H1 (cell line): ENCODE measurements around the gene PTPN3. TPM values are rescaled to one million over a fixed set of nuclear protein-coding genes. Genes with fewer than 3 reads are reported as not detected.

Source experiments
- CTCF ChIA-PET: fragments of 300-600 bp; sonication (Branson Sonifier 250); formaldehyde crosslinking; loops from one replicate; lab custom pipeline; 2021; ENCODE audit not compliant: partially characterized antibody; lab: Charles Lee
- POLR2A ChIA-PET: fragments of 300-600 bp; sonication (Branson Sonifier 250); formaldehyde crosslinking; loops from one replicate; lab custom pipeline; 2021; ENCODE audit warnings: inconsistent platforms; ENCODE audit not compliant: partially characterized antibody; lab: Charles Lee
- DNase-seq, 2 experiments: peaks; one replicate each; pipeline versions ENCODE4 v3.0.0 to v3.0.0-alpha.2; 2010 to 2022; ENCODE audit warnings: low spot score in 2 of 2, low read depth in 1 of 2, mixed read lengths in 1 of 2
- FAIRE-seq: peaks from 2 replicates; lab custom pipeline; 2011; peaks lifted over from hg19 to GRCh38; lab: Jason Lieb, UNC
- H2AFZ ChIP-seq: 2 replicates; pipeline ENCODE4 v1.8.1; 2012; ENCODE audit warnings: low read length, inconsistent platforms
- H2AK5ac ChIP-seq: 2 replicates; pipeline ENCODE4 v1.6.1; 2013; ENCODE audit warnings: low read depth, low read length
- H2BK120ac ChIP-seq: replicated peaks from 2 replicates; pipeline ENCODE3; 2013; ENCODE audit warnings: low read depth, low read length, inconsistent platforms
- H2BK12ac ChIP-seq: 2 replicates; pipeline ENCODE4 v1.6.1; 2013; ENCODE audit warnings: low read depth, low read length
- H2BK15ac ChIP-seq: 2 replicates; pipeline ENCODE4 v1.6.1; 2013; ENCODE audit warnings: low read length
- H2BK20ac ChIP-seq: 2 replicates; pipeline ENCODE4 v1.6.1; 2013; ENCODE audit warnings: low read length
- H2BK5ac ChIP-seq: 2 replicates; pipeline ENCODE4 v1.6.1; 2013; ENCODE audit warnings: low read depth, low read length
- H3K14ac ChIP-seq: 2 replicates; pipeline ENCODE4 v1.6.1; 2013; ENCODE audit warnings: inconsistent platforms; ENCODE audit not compliant: insufficient read length
- H3K18ac ChIP-seq: 2 replicates; pipeline ENCODE4 v1.6.1; 2013; ENCODE audit warnings: low read length; ENCODE audit errors: extremely low read depth
- H3K23ac ChIP-seq: 2 replicates; pipeline ENCODE4 v1.6.1; 2013; ENCODE audit warnings: inconsistent platforms; ENCODE audit not compliant: insufficient read length
- H3K23me2 ChIP-seq: 2 replicates; pipeline ENCODE4 v1.6.1; 2013; ENCODE audit warnings: low read depth, low read length
- H3K27ac ChIP-seq: 2 replicates; pipeline ENCODE4 v1.6.1; 2011; ENCODE audit warnings: low read depth, low read length, inconsistent platforms
- H3K27me3 ChIP-seq, 4 experiments: replicated peaks in 1 of 4; 1 replicate in 1 of 4; 2 replicates in 3 of 4; pipeline versions ENCODE4 v1.6.1 to v1.8.1; 2011 to 2013; ENCODE audit warnings: low read length in 3 of 4, mild to moderate bottlenecking in 3 of 4, inconsistent platforms in 2 of 4, mixed read lengths in 2 of 4, moderate library complexity in 1 of 4; ENCODE audit not compliant: control insufficient read depth in 3 of 4, insufficient read depth in 3 of 4; ENCODE audit errors: extremely low read depth in 1 of 4
- H3K36me3 ChIP-seq, 4 experiments: 2 replicates each; pipeline versions ENCODE4 v1.6.1 to v1.8.1; 2011 to 2013; ENCODE audit warnings: mild to moderate bottlenecking in 4 of 4, low read length in 3 of 4, moderate library complexity in 2 of 4, control low read depth in 1 of 4, inconsistent platforms in 1 of 4; ENCODE audit not compliant: insufficient read depth in 4 of 4, control insufficient read depth in 2 of 4
- H3K4ac ChIP-seq: replicated peaks from 2 replicates; pipeline ENCODE3; 2013; ENCODE audit warnings: low read length, low read depth, mixed read lengths, inconsistent platforms; ENCODE audit not compliant: insufficient read length
- H3K4me1 ChIP-seq, 4 experiments: replicated peaks in 1 of 4; 1 replicate in 1 of 4; 2 replicates in 3 of 4; pipeline versions ENCODE4 v1.6.1 to v1.8.1; 2011 to 2013; ENCODE audit warnings: low read length in 3 of 4, inconsistent platforms in 2 of 4, mixed read lengths in 1 of 4; ENCODE audit not compliant: insufficient read depth in 4 of 4, control insufficient read depth in 3 of 4
- H3K4me2 ChIP-seq, 2 experiments: 2 replicates each; pipeline versions ENCODE4 v1.6.1 to v1.8.1; 2011 to 2013; ENCODE audit warnings: low read depth in 2 of 2, low read length in 2 of 2, control low read depth in 1 of 2, inconsistent platforms in 1 of 2, mild to moderate bottlenecking in 1 of 2; ENCODE audit not compliant: insufficient read depth in 1 of 2
- H3K4me3 ChIP-seq, 4 experiments: fragments of 200-600, 300-600 bp in 1 of 4; sonication (generic), shearing (Covaris generic), sonication (Bioruptor Twin) in 1 of 4; 2 replicates each; pipeline versions ENCODE4 v1.5.1 to v1.8.1; 2011 to 2016; ENCODE audit warnings: low read length in 4 of 4, low read depth in 3 of 4, control low read depth in 2 of 4, inconsistent platforms in 2 of 4, mild to moderate bottlenecking in 2 of 4, mixed read lengths in 1 of 4, moderate library complexity in 1 of 4; ENCODE audit not compliant: insufficient read depth in 2 of 4; ENCODE audit errors: extremely low read depth in 1 of 4
- H3K56ac ChIP-seq: replicated peaks from 2 replicates; pipeline ENCODE3; 2013; ENCODE audit warnings: low read depth, mild to moderate bottlenecking, mixed read lengths, low read length, inconsistent platforms; ENCODE audit not compliant: insufficient read length
- H3K79me1 ChIP-seq: 2 replicates; pipeline ENCODE4 v1.6.1; 2013; ENCODE audit warnings: low read depth, low read length, control low read depth
- H3K79me2 ChIP-seq, 2 experiments: 2 replicates each; pipeline versions ENCODE4 v1.6.1 to v1.8.1; 2012 to 2013; ENCODE audit warnings: low read length in 2 of 2, mild to moderate bottlenecking in 2 of 2, inconsistent platforms in 1 of 2; ENCODE audit not compliant: insufficient read depth in 2 of 2, control insufficient read depth in 1 of 2
- H3K9ac ChIP-seq, 4 experiments: replicated peaks in 1 of 4; 1 replicate in 1 of 4; 2 replicates in 3 of 4; pipeline versions ENCODE4 v1.6.1 to v1.8.1; 2011 to 2013; ENCODE audit warnings: low read depth in 3 of 4, low read length in 3 of 4, control low read depth in 2 of 4, mild to moderate bottlenecking in 2 of 4, moderate library complexity in 2 of 4, inconsistent platforms in 1 of 4; ENCODE audit errors: extremely low read depth in 1 of 4
- H3K9me3 ChIP-seq, 2 experiments: 2 replicates each; pipeline versions ENCODE4 v1.6.1 to v1.8.1; 2012 to 2013; ENCODE audit warnings: mild to moderate bottlenecking in 2 of 2, moderate library complexity in 2 of 2, control low read depth in 1 of 2, inconsistent platforms in 1 of 2, low read depth in 1 of 2, low read length in 1 of 2, mixed read lengths in 1 of 2; ENCODE audit not compliant: insufficient read depth in 2 of 2
- H4K20me1 ChIP-seq, 2 experiments: replicated peaks in 1 of 2; 2 replicates each; pipeline versions ENCODE3 to v1.8.1; 2011 to 2013; ENCODE audit warnings: inconsistent platforms in 2 of 2, low read length in 2 of 2, mild to moderate bottlenecking in 1 of 2; ENCODE audit not compliant: insufficient read depth in 2 of 2, control insufficient read depth in 1 of 2
- H4K5ac ChIP-seq: 2 replicates; pipeline ENCODE4 v1.6.1; 2013; ENCODE audit warnings: low read length, low read depth, mixed read lengths, inconsistent platforms; ENCODE audit not compliant: insufficient read length
- H4K8ac ChIP-seq: 2 replicates; pipeline ENCODE4 v1.8.0; 2013; ENCODE audit warnings: mild to moderate bottlenecking, moderate library complexity, low read length, inconsistent platforms; ENCODE audit not compliant: insufficient read depth; ENCODE audit errors: extremely low read depth
- H4K91ac ChIP-seq: replicated peaks from 2 replicates; pipeline ENCODE3; 2013; ENCODE audit warnings: low read length, mixed read lengths, inconsistent platforms; ENCODE audit not compliant: insufficient read length
- EZH2 ChIP-seq: fragments of 200-600 bp; sonication (generic); IDR thresholded peaks from 2 replicates; pipeline ENCODE4 v1.7.1; 2012; ENCODE audit warnings: low read depth, mild to moderate bottlenecking, moderate library complexity, low read length, inconsistent platforms; ENCODE audit not compliant: severe bottlenecking
- HDAC6 ChIP-seq: IDR thresholded peaks from one replicate; pipeline ENCODE4 v1.7.1; 2012; ENCODE audit warnings: low read depth, mild to moderate bottlenecking, inconsistent platforms, low read length, moderate library complexity
- JUN ChIP-seq: IDR thresholded peaks from 2 replicates; pipeline ENCODE4 v1.6.1; 2011; ENCODE audit warnings: low read depth, mild to moderate bottlenecking, improper control_type of control experiment, low read length
- POLR2AphosphoS5 ChIP-seq: IDR thresholded peaks from 2 replicates; pipeline ENCODE4 v1.6.1; 2011; ENCODE audit warnings: low read depth, low read length
- SUZ12 ChIP-seq: fragments of 200-600 bp; sonication (generic); IDR thresholded peaks from 2 replicates; pipeline ENCODE4 v1.6.1; 2012; ENCODE audit warnings: mild to moderate bottlenecking, inconsistent platforms, low read length, moderate library complexity, mixed read lengths
- WGBS, 2 experiments: shearing (Covaris generic) in 1 of 2; methylation state at CpG; one replicate each; pipeline versions ENCODE4 v1.1.6 to v1.1.7; 2013 to 2015; ENCODE audit warnings: low lambda C conversion rate in 2 of 2, mixed read lengths in 2 of 2, inconsistent platforms in 1 of 2, low coverage in 1 of 2, missing lambda C conversion rate in 1 of 2; ENCODE audit not compliant: insufficient replicate concordance in 2 of 2, insufficient coverage in 1 of 2, insufficient read length in 1 of 2; ENCODE audit errors: extremely low coverage in 1 of 2, missing lambda C conversion rate in 1 of 2; 5-methylcytosine and 5-hydroxymethylcytosine counted together
- polyA plus RNA-seq, 7 experiments: library from polyadenylated mRNA; depleted of rRNA in 3 of 7; stranded (reverse) in 5 of 7; unstranded in 2 of 7; fragments of >200 nt in 5 of 7; fragments of 200-250 nt in 2 of 7; gene quantifications; 1 replicate in 5 of 7; 2 replicates in 1 of 7; 4 replicates in 1 of 7; pipeline versions ENCODE4 v1.2.1 to v1.2.3, GENCODE V29; 2011 to 2013; ENCODE audit warnings: missing spikeins in 2 of 7, mixed read lengths in 2 of 7
- total RNA-seq: library from RNA; stranded (reverse); fragmentation: NEBNext Ultra II Directional; extraction: Animal tissue kit (Norgen Biotek cat#: 25700); gene quantifications from 2 replicates; pipeline ENCODE4 v1.2.1, GENCODE V29; 2021
- TF ChIP-seq, protein P1 (sequence below), 3 experiments: IDR thresholded peaks; 1 replicate in 2 of 3; 2 replicates in 1 of 3; pipeline versions ENCODE4 v1.5.1 to v1.6.1; 2011; ENCODE audit warnings: low read length in 3 of 3, mild to moderate bottlenecking in 3 of 3, inconsistent platforms in 2 of 3, low read depth in 1 of 3, moderate library complexity in 1 of 3; ENCODE audit not compliant: insufficient read depth in 1 of 3; ENCODE audit errors: control extremely low read depth in 1 of 3

Gene PTPN3
- total and polyA plus RNA-seq, 2 of the 8 experiments (the other 6 are each of a cell fraction or from before 2014, with no cell fraction given) = 2.9 to 3.7 TPM

GRCh38 chr9:109536859-109537258 is 38.8 kb upstream of the PTPN3 start:
- Histone ChIP-seq H3K18ac (no peak overlapping the region), H3K4me2 (no peak overlapping the region), H3K14ac (no peak overlapping the region), H4K20me1 (no peaks in the 10 kb centered on the region), H3K27ac (no peak overlapping the region), H2BK15ac (no peak overlapping the region), H3K9me3 (peaks cover 0 to 3% of the 10 kb centered on the region in 2 experiments; a peak in 1 of 4 replicates), H2BK20ac (no peak overlapping the region), H3K79me1 (no peaks in the 10 kb centered on the region), H2BK12ac (no peak overlapping the region), H2AFZ (no peak overlapping the region), H3K9ac (no peak overlapping the region), H3K56ac (no peak overlapping the region), H3K79me2 (no peaks in the 10 kb centered on the region), H3K4ac (no peak overlapping the region), H3K27me3 (no peaks in the 10 kb centered on the region; a peak in 2 of 7 replicates), H3K23ac (no peak overlapping the region), H4K5ac (no peak overlapping the region), H2AK5ac (no peak overlapping the region), H2BK120ac (no peak overlapping the region), H2BK5ac (no peak overlapping the region), H3K23me2 (no peaks in the 10 kb centered on the region), H3K4me3 (no peak overlapping the region), H3K36me3 (no peaks in the 10 kb centered on the region), H3K4me1 (no peaks in the 10 kb centered on the region), H4K8ac (no peak overlapping the region), H4K91ac (no peak overlapping the region)
- DNase-seq (no peak), FAIRE-seq (no peak)
- ChIA-PET POLR2A (no interaction called here), CTCF (interaction anchor here (0.7 to 1.2 kb wide), 2 partner anchors 10 to 23 kb away, joined by 3 read pairs; no protein-coding TSS in a partner anchor)
- 0% methylated on average over 1 of the region's 3 CpGs; no CpG with 5 or more reads in 1 of the 2 experiments for WGBS, 2 experiments
- TF ChIP-seq EZH2 (no peak), POLR2AphosphoS5 (no peak), HDAC6 (no peak), JUN (no peak), SUZ12 (no peak)
- TF ChIP-seq, protein P1, sequence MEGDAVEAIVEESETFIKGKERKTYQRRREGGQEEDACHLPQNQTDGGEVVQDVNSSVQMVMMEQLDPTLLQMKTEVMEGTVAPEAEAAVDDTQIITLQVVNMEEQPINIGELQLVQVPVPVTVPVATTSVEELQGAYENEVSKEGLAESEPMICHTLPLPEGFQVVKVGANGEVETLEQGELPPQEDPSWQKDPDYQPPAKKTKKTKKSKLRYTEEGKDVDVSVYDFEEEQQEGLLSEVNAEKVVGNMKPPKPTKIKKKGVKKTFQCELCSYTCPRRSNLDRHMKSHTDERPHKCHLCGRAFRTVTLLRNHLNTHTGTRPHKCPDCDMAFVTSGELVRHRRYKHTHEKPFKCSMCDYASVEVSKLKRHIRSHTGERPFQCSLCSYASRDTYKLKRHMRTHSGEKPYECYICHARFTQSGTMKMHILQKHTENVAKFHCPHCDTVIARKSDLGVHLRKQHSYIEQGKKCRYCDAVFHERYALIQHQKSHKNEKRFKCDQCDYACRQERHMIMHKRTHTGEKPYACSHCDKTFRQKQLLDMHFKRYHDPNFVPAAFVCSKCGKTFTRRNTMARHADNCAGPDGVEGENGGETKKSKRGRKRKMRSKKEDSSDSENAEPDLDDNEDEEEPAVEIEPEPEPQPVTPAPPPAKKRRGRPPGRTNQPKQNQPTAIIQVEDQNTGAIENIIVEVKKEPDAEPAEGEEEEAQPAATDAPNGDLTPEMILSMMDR (IDR thresholded peaks at IDR 0.05; ENCODE audit: control extremely low read depth in 1 of 3, insufficient read depth in 1 of 3, low read depth in 1 of 3, low read length in 3 of 3) = no peak
